ENCODE measurements around the gene DMXL1. TPM values are rescaled to one million over a fixed set of nuclear protein-coding genes. Genes with fewer than 3 reads are reported as not detected.

The DMXL1 gene
- total and polyA plus RNA-seq, 2 experiments from 2014 or later: 19.5 to 37.4 TPM

DNA sequence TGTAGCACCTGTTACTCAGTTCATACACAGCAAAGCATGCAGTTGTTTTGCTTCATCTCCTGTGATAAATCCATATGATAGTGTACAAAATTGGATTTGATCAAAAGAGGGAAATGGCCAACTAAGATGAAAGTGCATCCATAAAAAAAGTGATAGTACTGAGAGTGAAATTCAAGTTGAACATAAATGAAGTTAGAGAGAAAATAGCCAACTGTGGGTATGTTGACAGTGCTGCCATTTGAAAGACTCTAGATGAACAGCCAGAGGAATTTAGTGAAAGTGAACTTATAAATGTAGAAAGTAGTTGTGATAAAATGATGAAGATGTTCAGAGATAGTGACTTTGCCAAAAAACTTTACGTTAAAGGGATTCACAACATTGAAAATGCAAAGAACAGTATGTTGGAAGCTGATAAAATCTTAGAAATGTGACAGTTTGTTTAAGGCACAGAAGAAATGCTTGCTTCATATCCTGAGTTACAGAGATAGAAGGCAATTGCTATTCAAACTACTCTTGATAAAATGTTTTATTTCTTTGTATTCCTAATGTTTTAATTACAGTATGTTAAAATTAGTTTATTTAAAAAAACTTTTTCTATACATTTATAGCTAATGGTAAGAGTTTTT is 119.7 kb downstream of the DMXL1 start:
- Histone ChIP-seq H3K9me3 (ENCODE audit: low read depth) (no peaks in the 10 kb centered on the region), H3K36me3 (peaks cover 20% of the 10 kb centered on the region), H3K4me1 (ENCODE audit: low read depth) (no peaks in the 10 kb centered on the region), H3K27ac (no peak overlapping the region), H3K4me3 (no peak overlapping the region), H3K27me3 (no peaks in the 10 kb centered on the region)
- no peak for DNase-seq (ENCODE audit: low read depth in 1 of 2, low spot score in 1 of 2)
- no peak for TF ChIP-seq CTCF (IDR thresholded peaks at IDR 0.05; ENCODE audit: low read depth, low read length)

GRCh38 chr5:119191944-119192343 is 121.1 kb downstream of the DMXL1 start:
- H3K36me3 ChIP-seq: peaks cover 20% of the 10 kb centered on the region
- TF ChIP-seq CTCF (IDR thresholded peaks at IDR 0.05; ENCODE audit: low read depth, low read length): no peak
- no peaks in the 10 kb centered on the region for H3K9me3 ChIP-seq (ENCODE audit: low read depth)

GRCh38 chr5:119200795-119201194 is 129.9 kb downstream of the DMXL1 start:
- H3K27me3 ChIP-seq: no peaks in the 10 kb centered on the region
- no peak overlapping the region for H3K4me3 ChIP-seq

More at GRCh38 chr5:119191944-119192343, 121.1 kb downstream of the DMXL1 start:
- no peaks in the 10 kb centered on the region for H3K4me1 ChIP-seq (ENCODE audit: low read depth)
- no peak overlapping the region for H3K4me3 ChIP-seq
- H3K27me3 ChIP-seq: no peaks in the 10 kb centered on the region
- no peak overlapping the region for H3K27ac ChIP-seq
- DNase-seq (ENCODE audit: low read depth in 1 of 2, low spot score in 1 of 2): no peak

GRCh38 chr5:119207105-119207504 is 136.2 kb downstream of the DMXL1 start:
- Histone ChIP-seq H3K4me3 (no peak overlapping the region), H3K27ac (no peak overlapping the region), H3K36me3 (peaks cover 13% of the 10 kb centered on the region), H3K4me1 (ENCODE audit: low read depth) (no peaks in the 10 kb centered on the region), H3K9me3 (ENCODE audit: low read depth) (no peaks in the 10 kb centered on the region), H3K27me3 (no peaks in the 10 kb centered on the region)
- no peak for TF ChIP-seq CTCF (IDR thresholded peaks at IDR 0.05; ENCODE audit: low read depth, low read length)
- no peak for DNase-seq (ENCODE audit: low read depth in 1 of 2, low spot score in 1 of 2)

More at GRCh38 chr5:119200795-119201194, 129.9 kb downstream of the DMXL1 start:
- Histone ChIP-seq H3K9me3 (ENCODE audit: low read depth) (no peaks in the 10 kb centered on the region), H3K4me1 (ENCODE audit: low read depth) (no peaks in the 10 kb centered on the region), H3K36me3 (peaks cover 19% of the 10 kb centered on the region), H3K27ac (no peak overlapping the region)
- no peak for TF ChIP-seq CTCF (IDR thresholded peaks at IDR 0.05; ENCODE audit: low read depth, low read length)
- DNase-seq (ENCODE audit: low read depth in 1 of 2, low spot score in 1 of 2): no peak

- Histone ChIP-seq H3K36me3 (no peaks in the 10 kb centered on the region), H3K27ac (no peak overlapping the region), H3K27me3 (no peaks in the 10 kb centered on the region), H3K4me3 (no peak overlapping the region), H3K4me1 (ENCODE audit: low read depth) (peaks cover 17% of the 10 kb centered on the region), H3K9me3 (ENCODE audit: low read depth) (no peaks in the 10 kb centered on the region)
- no peak for TF ChIP-seq CTCF (IDR thresholded peaks at IDR 0.05; ENCODE audit: low read depth, low read length)
- no peak for DNase-seq (ENCODE audit: low read depth in 1 of 2, low spot score in 1 of 2)
Measured at GRCh38 chr5:119212026-119212425, 141.1 kb downstream of the DMXL1 start.

Data from cardiac muscle cell (in vitro differentiated cells and primary cell).